ENCODE measurements around the gene PHACTR1.

PHACTR1 gene

DNA sequence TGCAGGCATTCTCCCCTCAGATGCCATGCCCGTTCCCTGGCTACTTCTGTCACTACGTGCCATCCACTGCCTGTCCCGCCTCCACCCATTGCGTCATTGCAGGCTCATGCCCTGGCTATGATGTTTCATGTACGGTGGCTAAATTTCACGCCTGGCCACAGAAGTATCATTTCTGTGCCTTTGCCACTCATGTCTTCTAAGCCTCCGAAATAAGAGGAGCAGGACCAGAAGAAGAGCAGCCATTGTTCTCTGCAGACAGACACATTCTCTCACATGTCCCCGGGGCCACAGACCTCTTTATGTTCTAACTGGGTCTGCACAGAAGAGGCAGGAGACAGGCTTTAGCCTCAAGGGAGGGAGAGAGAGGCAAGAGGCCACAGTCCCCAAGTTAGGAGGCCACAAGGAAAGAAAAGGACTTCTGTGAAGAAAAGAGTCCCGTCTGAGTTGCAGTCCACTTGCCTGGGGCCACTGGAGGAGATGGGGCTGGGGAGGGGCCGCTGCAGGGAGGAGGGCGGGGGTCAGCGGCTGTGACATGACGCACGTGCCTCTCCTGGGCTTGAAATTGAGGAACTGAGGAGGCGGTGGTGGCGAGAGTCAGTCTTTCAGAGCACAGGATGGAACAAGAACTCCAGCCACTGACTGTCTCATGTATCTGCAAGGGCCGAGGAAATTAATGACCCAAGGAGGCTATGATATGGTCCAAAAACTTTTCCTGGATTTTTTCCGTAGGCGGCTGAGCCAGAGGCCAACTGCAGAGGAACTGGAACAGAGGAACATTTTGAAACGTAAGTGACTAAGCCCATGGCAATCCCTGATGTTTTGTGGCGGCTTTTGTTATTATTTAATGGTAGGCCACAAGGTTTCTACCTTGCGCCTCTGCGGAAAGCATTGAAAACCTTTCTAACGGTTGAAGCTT is 555.8 kb downstream of the PHACTR1 start:
- DNase-seq, result no peak

DNA sequence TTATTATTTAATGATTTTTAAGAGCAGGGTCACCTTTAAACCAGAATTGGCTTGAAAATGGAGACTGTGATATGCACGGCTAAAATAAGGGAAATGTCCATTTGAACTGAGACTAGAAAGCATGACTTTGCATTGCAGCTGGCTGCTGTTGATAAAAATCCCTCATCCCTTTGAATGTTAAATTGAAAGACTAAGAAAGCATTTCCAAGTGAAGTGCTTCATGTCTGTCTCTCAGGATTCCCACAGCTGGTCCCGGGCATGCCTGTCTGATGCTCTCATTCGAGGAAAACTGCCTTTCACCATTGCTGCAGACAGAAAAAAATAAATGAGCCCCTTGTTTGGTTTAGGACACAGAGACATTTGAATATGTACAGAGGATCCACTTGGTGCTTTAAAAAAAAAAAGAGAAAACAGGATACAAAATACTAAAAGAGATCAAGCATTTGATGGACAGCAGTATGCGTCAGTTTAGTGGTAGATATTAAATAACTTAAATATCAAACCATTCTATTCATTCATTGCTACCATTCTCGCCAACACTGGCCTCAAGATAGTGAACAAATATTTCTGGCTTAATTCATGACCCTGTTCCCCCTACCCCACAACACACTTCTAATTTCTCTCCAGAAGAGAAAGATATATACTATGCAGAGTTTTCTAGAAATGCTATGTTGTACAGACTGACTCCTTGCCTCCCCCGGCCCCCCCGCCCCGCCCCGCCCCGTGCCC is 556.8 kb downstream of the PHACTR1 start:
- DNase-seq, result no peak

DNA sequence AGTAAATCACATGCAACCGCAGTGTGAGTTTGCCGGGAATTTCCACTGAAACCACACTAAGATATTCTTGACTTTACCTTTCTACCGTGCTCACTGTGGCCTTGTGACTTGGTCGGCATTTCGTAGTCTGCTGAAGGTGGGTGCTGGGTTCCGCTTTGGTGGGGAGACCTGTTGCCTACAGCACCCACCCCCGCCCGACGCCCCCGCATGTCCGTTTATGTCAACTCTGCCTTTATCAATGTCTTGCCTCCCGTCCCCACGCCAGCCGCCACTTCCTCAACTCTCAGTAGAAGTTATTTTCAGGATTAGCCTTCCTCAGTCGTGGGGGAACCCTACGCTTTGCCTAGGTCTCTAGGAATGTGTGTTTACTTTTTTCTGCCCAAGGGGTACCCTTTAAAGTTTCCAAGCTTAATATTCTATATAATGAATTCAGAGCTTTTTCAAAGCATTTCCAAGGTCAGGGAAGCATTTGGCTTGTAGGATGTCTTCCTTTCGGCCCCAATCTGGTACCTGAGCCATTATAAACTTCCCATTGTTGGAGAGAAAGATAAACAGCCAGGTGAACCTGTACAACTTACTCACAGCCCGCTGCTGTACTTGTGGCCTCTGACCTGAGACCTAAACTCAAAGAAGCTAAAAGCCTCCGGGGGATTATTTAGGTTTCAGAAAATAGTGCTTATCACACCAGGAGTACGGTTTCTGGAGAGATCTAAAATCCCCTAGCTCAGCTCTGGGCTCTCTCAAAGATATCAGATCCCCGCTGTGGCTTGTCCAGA is 557.6 kb downstream of the PHACTR1 start:
- no peak for DNase-seq

GRCh38 chr6:13274707-13275434 is 558.3 kb downstream of the PHACTR1 start:
- no peak for DNase-seq

DNA sequence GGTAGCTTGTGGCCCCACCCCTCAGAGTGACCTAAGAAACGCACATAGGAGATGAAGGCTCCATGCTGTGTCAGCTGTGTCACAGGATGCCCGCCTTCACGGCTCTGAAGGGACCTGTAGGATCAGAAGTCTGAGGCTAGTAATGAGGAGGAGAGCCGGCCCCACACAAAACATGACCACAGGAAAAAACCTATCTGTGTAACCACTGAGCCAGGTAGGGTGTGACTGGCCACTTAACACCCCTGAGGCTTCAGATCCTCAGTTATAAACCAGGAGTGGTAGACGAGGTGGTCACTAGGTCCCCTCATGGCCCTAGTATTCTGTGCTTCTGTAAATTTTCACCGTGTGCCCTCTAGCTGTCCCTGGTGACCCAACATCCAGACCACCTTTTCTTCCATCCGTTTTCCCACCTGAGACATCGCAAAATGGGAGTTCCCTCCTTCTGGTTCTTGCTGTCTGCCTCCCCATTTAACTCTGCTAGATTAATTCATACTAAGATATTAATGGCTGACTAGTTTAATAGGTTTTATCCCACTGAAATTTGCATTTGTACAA is 558.9 kb downstream of the PHACTR1 start:
- no peak for DNase-seq

- DNase-seq, result no peak
Measured at GRCh38 chr6:13277231-13277630, 560.7 kb downstream of the PHACTR1 start.

DNA sequence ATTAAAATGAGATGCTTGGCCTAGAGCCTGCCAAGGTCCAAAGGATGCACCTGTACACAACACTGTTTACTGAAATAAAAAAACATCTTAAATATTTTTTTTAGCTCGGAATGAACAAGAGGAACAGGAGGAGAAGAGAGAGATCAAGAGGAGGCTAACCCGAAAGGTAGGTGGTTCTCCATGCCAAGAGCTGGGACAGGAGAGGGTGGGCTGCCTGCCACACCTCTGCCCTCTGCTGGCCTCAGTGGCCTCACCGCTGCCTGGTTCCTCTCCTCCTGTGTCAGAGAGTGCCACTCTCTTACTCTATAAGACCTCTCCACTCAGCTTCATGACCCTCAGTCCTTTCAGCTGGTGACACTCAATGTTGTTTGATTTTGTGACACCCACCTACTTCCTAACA is 561.6 kb downstream of the PHACTR1 start:
- no peak for DNase-seq

- no peak for DNase-seq
Measured at GRCh38 chr6:13278991-13279390, 562.4 kb downstream of the PHACTR1 start.

- no peak for DNase-seq
Measured at GRCh38 chr6:13280254-13280653, 563.7 kb downstream of the PHACTR1 start.

DNA sequence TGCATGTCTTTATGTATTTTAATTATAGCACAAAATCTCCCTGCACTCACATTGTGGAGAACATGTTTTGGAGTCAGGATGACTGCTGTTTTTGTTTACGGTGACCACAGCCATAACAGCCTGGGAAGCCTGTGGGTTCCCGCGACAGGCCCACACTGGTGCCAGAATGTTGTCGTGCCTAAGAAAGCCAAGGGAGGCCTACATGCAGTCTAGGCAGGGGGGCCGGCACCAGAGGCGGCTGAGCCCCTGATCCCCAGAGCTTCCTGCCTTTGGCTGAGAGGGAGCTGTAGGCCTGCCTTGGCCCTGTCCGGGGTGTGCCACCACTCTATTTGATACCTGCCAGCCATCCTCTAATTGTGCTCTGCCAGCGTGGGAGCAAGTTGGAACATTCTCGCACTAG is 565.1 kb downstream of the PHACTR1 start:
- no peak for DNase-seq

- DNase-seq, result no peak
Measured at GRCh38 chr6:13282393-13283069, 566.0 kb downstream of the PHACTR1 start.

DNA sequence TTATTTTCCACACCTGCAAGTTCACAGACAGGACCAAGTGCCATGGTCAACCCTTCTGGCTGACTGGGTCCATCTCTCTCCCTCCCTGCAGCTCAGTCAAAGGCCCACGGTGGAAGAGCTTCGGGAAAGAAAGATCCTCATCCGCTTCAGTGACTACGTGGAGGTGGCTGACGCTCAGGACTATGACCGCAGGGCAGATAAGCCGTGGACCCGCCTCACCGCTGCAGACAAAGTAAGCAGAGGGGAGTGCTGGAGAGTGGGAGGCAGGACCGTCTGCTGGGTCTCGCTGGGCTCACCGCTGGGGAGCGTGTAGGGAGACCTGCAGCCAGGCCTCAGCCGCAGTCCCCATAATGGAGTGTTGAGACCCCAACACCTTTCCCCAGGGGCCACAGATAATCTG is 566.8 kb downstream of the PHACTR1 start:
- no peak for DNase-seq

DNA sequence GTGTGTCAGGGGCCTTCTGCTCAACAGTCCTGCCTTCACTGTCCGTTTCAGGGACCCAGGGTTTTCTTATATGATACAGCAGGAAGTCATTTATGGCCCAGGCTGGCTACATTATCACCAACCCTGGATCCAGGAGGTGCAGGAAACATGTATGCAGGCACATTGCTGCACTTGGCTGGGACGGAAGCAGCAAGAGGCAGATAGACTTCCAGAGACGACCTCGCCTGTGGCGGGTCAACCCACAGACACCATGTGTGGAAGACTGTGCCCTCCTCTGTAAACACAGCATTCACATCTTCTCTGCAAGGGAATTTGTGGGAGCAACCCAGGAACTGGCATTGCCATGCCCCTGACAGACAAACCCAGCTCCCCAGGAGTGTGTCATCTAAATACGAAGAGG is 568.1 kb downstream of the PHACTR1 start:
- DNase-seq, result no peak

GRCh38 chr6:13285705-13286104 is 569.1 kb downstream of the PHACTR1 start:
- no peak for DNase-seq

DNA sequence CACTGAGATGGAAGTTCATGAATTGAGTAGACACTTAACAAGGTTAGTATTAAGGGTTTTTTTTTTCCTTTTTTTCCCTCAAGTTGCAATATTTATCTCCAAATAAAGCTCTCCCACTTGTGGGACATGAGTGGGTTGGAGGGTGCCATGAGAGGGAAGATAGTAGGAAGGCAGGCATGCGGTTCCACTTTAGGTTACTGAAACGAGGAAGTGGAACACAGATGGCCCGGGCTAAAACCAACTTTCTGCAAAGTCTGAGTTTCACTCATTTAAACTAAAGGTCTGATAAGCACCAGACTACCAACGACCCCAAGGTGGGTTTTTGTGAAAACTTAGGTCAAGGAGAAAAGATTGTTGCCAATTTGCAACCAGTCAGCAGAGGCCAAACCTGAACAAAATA is 569.6 kb downstream of the PHACTR1 start:
- DNase-seq, result no peak

GRCh38 chr6:13287104-13287503 is 570.5 kb downstream of the PHACTR1 start:
- DNase-seq, result no peak

- no peak for DNase-seq
Measured at GRCh38 chr6:13288481-13288880, 571.9 kb downstream of the PHACTR1 start.

GRCh38 chr6:13288969-13289391 is 572.4 kb downstream of the PHACTR1 start:
- DNase-seq, result no peak

DNA sequence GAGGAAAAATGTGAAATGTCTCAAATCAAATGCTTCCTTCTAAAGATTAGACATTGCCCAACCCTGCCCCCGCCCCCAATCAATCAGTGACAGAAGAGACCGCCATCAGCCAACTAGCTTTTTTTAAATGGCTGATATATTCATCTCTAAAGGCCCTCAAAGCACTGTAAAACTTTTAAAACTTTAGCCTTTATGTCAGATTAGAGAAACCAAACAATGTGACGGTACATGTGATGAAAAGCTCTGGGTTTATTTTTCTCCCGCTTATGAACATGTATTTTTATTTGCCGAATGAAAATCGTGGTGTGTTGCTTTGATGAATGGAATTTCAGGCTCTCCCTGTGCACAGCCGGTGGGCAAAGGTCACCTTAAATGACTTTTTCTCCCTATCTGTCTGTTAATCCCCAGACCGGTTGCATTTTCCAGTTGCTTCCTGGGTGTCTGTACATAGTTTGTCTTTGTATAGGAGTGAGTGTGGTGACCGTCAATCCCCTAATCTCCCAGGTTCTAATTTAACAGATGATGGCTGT is 573.3 kb downstream of the PHACTR1 start:
- DNase-seq, result no peak

DNA sequence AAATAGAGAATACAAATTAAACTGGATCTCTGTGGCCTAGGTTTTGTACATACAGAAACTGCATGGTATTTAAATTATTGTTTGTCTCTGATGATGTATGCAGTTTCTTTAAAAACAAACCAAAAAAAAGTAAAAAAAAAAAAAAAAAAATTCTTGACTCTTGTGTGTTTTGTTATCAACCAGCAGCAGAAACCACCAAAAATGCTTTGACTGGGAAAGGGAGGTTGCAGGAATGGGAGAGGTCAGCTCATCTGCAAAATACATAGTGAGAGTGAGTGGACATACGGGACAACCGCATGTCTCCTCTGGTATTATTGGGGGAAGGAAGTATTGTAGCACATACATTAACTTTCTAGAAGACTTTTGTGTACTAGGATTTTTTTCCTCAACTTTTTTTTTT is 573.8 kb downstream of the PHACTR1 start:
- DNase-seq, result no peak

DNA sequence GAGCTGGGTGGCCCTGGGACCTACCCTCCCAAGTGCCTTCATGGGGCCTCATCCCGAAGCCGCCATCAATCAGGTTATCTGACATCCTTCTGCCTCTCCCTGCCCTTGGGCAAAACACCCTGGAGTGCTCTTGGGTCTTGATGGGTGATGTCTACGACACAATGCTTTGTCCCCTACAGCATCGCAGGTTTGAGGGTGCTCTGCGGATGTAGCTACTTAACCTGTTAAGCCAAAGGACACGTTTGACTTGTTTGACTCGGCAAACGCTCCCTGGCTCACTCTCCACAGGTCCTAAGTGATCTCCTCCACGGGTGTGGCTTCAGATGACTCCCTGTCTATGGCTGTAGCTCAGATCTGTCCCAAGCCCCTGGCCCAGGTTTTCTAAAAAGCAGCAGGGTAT is 576.2 kb downstream of the PHACTR1 start:
- DNase-seq, result no peak
